Measurements from ENCODE around the gene CENPW. TPM values are rescaled to one million over a fixed set of nuclear protein-coding genes. Genes with fewer than 3 reads are reported as not detected.

Gene CENPW
- polyA plus RNA-seq, 3 donors: 3.8 to 18.7 (median 17.6) TPM

DNA sequence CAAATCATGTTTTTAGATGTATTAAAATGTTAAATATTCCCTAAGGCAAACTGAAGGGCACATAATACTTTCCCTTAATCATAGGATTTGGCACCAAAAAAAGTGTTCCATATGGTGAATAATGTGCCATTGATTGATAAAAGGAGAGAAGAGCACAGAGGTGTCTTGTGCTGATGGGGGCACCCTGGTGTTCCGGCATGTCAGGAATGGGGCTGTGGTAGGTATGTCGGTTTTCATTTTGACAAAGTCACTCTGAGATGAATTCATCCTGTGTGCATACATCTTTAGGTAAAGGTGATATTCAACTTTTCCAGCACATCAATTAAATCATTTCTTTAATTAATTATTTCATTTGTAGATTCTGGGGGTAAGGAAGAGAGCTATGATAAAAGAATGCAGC is 36.8 kb downstream of the CENPW start:
- Histone ChIP-seq H2AFZ (ENCODE audit: insufficient read depth, low read depth, low read length, poor library complexity, severe bottlenecking) (no peak overlapping the region), H3K4me1 (ENCODE audit: control insufficient read depth in 1 of 2, insufficient read depth in 2 of 2, low read length in 2 of 2) (no peaks in the 10 kb centered on the region), H3K79me2 (ENCODE audit: insufficient read depth, low read length) (no peaks in the 10 kb centered on the region), H3K9ac (ENCODE audit: insufficient read depth, low read length, poor library complexity, severe bottlenecking) (no peak overlapping the region), H3K4me3 (replicated peaks in 1 of 3; ENCODE audit: low read depth in 2 of 3, low read length in 3 of 3) (no peak overlapping the region), H3K4me2 (replicated peaks; ENCODE audit: extremely low read depth, low read length, poor library complexity, severe bottlenecking) (no peak overlapping the region), H3K27me3 (ENCODE audit: control insufficient read depth in 2 of 2, insufficient read depth in 2 of 2, low read length in 2 of 2) (no peaks in the 10 kb centered on the region), H3K27ac (ENCODE audit: low read depth in 1 of 2, low read length in 2 of 2) (no peak overlapping the region), H3K9me3 (replicated peaks in 1 of 2; ENCODE audit: control insufficient read depth in 1 of 2, insufficient read depth in 1 of 2, low read length in 2 of 2) (peaks cover 0 to 7% of the 10 kb centered on the region in 2 donors), H3K36me3 (replicated peaks in 1 of 2; ENCODE audit: control insufficient read depth in 1 of 2, insufficient read depth in 2 of 2, low read length in 2 of 2) (no peaks in the 10 kb centered on the region), H4K20me1 (ENCODE audit: insufficient read depth, low read length) (no peaks in the 10 kb centered on the region)
- H3K36me3 Mint-ChIP-seq: peaks cover 0 to 7% of the 10 kb centered on the region in 2 donors
- no peak overlapping the region for H3K27ac Mint-ChIP-seq
- H3K4me1 Mint-ChIP-seq: no peaks in the 10 kb centered on the region
- TF ChIP-seq, protein P1, sequence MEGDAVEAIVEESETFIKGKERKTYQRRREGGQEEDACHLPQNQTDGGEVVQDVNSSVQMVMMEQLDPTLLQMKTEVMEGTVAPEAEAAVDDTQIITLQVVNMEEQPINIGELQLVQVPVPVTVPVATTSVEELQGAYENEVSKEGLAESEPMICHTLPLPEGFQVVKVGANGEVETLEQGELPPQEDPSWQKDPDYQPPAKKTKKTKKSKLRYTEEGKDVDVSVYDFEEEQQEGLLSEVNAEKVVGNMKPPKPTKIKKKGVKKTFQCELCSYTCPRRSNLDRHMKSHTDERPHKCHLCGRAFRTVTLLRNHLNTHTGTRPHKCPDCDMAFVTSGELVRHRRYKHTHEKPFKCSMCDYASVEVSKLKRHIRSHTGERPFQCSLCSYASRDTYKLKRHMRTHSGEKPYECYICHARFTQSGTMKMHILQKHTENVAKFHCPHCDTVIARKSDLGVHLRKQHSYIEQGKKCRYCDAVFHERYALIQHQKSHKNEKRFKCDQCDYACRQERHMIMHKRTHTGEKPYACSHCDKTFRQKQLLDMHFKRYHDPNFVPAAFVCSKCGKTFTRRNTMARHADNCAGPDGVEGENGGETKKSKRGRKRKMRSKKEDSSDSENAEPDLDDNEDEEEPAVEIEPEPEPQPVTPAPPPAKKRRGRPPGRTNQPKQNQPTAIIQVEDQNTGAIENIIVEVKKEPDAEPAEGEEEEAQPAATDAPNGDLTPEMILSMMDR (IDR thresholded peaks at IDR 0.05): no peak
- WGBS (ENCODE audit: insufficient coverage): no CpG with 5 or more reads among the region's 2 CpGs
- peaks cover 3 to 9% (median 6%) of the 10 kb centered on the region in 7 donors for H3K9me3 Mint-ChIP-seq
- H3K27me3 Mint-ChIP-seq (ENCODE audit: low read depth in 3 of 3): no peaks in the 10 kb centered on the region
- H3K4me3 Mint-ChIP-seq: no peak overlapping the region
- intact Hi-C loops (cut with micrococcal nuclease): no loop called here
- DNase-seq: no peak

GRCh38 chr6:126377594-126378153 is 37.8 kb downstream of the CENPW start:
- H3K4me1 ChIP-seq (ENCODE audit: control insufficient read depth in 1 of 2, insufficient read depth in 2 of 2, low read length in 2 of 2): no peaks in the 10 kb centered on the region
- no CpG with 5 or more reads among the region's 2 CpGs for WGBS (ENCODE audit: insufficient coverage)
- no peak overlapping the region for H3K27ac ChIP-seq (ENCODE audit: low read depth in 1 of 2, low read length in 2 of 2)
- Mint-ChIP-seq H3K27ac (no peak overlapping the region), H3K36me3 (peaks cover 0 to 3% of the 10 kb centered on the region in 2 donors), H3K9me3 (peaks cover 3 to 11% (median 9%) of the 10 kb centered on the region in 7 donors), H3K4me3 (no peak overlapping the region), H3K27me3 (ENCODE audit: low read depth in 3 of 3) (no peaks in the 10 kb centered on the region), H3K4me1 (no peaks in the 10 kb centered on the region)
- H2AFZ ChIP-seq (ENCODE audit: insufficient read depth, low read depth, low read length, poor library complexity, severe bottlenecking): no peak overlapping the region
- H3K9ac ChIP-seq (ENCODE audit: insufficient read depth, low read length, poor library complexity, severe bottlenecking): no peak overlapping the region
- no peaks in the 10 kb centered on the region for H3K27me3 ChIP-seq (ENCODE audit: control insufficient read depth in 2 of 2, insufficient read depth in 2 of 2, low read length in 2 of 2)
- no peak overlapping the region for H3K4me3 ChIP-seq (replicated peaks in 1 of 3; ENCODE audit: low read depth in 2 of 3, low read length in 3 of 3)
- no peaks in the 10 kb centered on the region for H3K36me3 ChIP-seq (replicated peaks in 1 of 2; ENCODE audit: control insufficient read depth in 1 of 2, insufficient read depth in 2 of 2, low read length in 2 of 2)
- TF ChIP-seq, protein P1 (IDR thresholded peaks at IDR 0.05): no peak
- H4K20me1 ChIP-seq (ENCODE audit: insufficient read depth, low read length): no peaks in the 10 kb centered on the region
- intact Hi-C loops (cut with micrococcal nuclease): no loop called here
- H3K4me2 ChIP-seq (replicated peaks; ENCODE audit: extremely low read depth, low read length, poor library complexity, severe bottlenecking): no peak overlapping the region
- H3K79me2 ChIP-seq (ENCODE audit: insufficient read depth, low read length): no peaks in the 10 kb centered on the region
- peaks cover 0 to 11% of the 10 kb centered on the region in 2 donors for H3K9me3 ChIP-seq (replicated peaks in 1 of 2; ENCODE audit: control insufficient read depth in 1 of 2, insufficient read depth in 1 of 2, low read length in 2 of 2)
- no peak for DNase-seq

All from CD14-positive monocyte (primary cell).